Stimulated activated CD4-positive, alpha-beta T cell treated with anti-CD3 and anti-CD28 coated beads, TNF-alpha, amount 100 ng/mL, for 4 hours (primary cell): ENCODE results near the gene SEPTIN8.
A peak's percentile ranks its signal among the peaks of the same experiment; 100 is the strongest.

Experiments used
- DNase-seq, 3 experiments: peaks; one replicate each; pipeline ENCODE4 v3.0.0-alpha.2; 2020; ENCODE audit warnings: low read depth in 3 of 3

SEPTIN8 gene

GRCh38 chr5:132749506-132749905 is 27.5 kb downstream of the SEPTIN8 start:
- DNase-seq, result no peak

GRCh38 chr5:132748522-132749000 is 28.5 kb downstream of the SEPTIN8 start:
- DNase-seq, result no peak

- DNase-seq, result peak; percentile 29 to 42 (median 31)
Observed at GRCh38 chr5:132747616-132748440, 29.2 kb downstream of the SEPTIN8 start.

- DNase-seq, result peak; percentile 50 to 60 (median 53)
Observed at GRCh38 chr5:132746954-132747615, 30.0 kb downstream of the SEPTIN8 start, which contains the start of gene CCNI2. Gene CCNI2 (plus strand): TSS chr5:132747426. CDS start chr5:132747496, 70 bp downstream.

GRCh38 chr5:132746592-132746953 is 30.5 kb downstream of the SEPTIN8 start:
- no peak for DNase-seq

GRCh38 chr5:132744659-132745058 is 32.4 kb downstream of the SEPTIN8 start:
- DNase-seq, result no peak

GRCh38 chr5:132742626-132743025 is 34.4 kb downstream of the SEPTIN8 start:
- DNase-seq, result no peak

GRCh38 chr5:132742158-132742557 is 34.9 kb downstream of the SEPTIN8 start:
- no peak for DNase-seq

GRCh38 chr5:132739232-132739631 is 37.8 kb downstream of the SEPTIN8 start:
- DNase-seq, result no peak

- no peak for DNase-seq
Observed at GRCh38 chr5:132737982-132738681, 38.9 kb downstream of the SEPTIN8 start.

- DNase-seq, result peak; percentile 96 to 99 (median 99)
Observed at GRCh38 chr5:132736853-132737833, 39.9 kb downstream of the SEPTIN8 start, which contains the start of gene KIF3A. Gene KIF3A (minus strand): TSS chr5:132737546. CDS start chr5:132737419, 127 bp downstream.

GRCh38 chr5:132734687-132735086 is 42.4 kb downstream of the SEPTIN8 start:
- no peak for DNase-seq

GRCh38 chr5:132733499-132734148 is 43.4 kb downstream of the SEPTIN8 start:
- DNase-seq, result no peak

- no peak for DNase-seq
Observed at GRCh38 chr5:132729896-132730295, 47.1 kb downstream of the SEPTIN8 start.

- no peak for DNase-seq
Observed at GRCh38 chr5:132725745-132726144, 51.3 kb downstream of the SEPTIN8 start.

- DNase-seq, result no peak
Observed at GRCh38 chr5:132718544-132719312, 58.3 kb downstream of the SEPTIN8 start.

GRCh38 chr5:132714456-132715307 is 62.4 kb downstream of the SEPTIN8 start:
- DNase-seq, result no peak

- DNase-seq, result no peak
Observed at GRCh38 chr5:132708645-132709044, 68.4 kb downstream of the SEPTIN8 start.

GRCh38 chr5:132704875-132705274 is 72.2 kb downstream of the SEPTIN8 start:
- no peak for DNase-seq
